SK-N-SH (cell line): ENCODE results near the gene ZNF219. TPM values are rescaled to one million over a fixed set of nuclear protein-coding genes. Genes with fewer than 3 reads are reported as not detected.

Experiments used
- CTCF ChIA-PET: fragments of 300-600, 350-600 bp; formaldehyde crosslinking; extraction: SDS; loops from one replicate; lab custom pipeline; 2021; lab: Yijun Ruan, JAX
- POLR2A ChIA-PET: fragments of 350-600 bp; sonication (Branson Sonifier 250); formaldehyde crosslinking; extraction: SDS; loops from one replicate; lab custom pipeline; 2020; ENCODE audit warnings: antibody characterized with exemption, inconsistent platforms; lab: Yijun Ruan, JAX
- DNase-seq: peaks from one replicate; pipeline ENCODE4 v3.0.0; 2012
- H2AFZ ChIP-seq: fragments of 200-600 bp; sonication (generic); 2 replicates; pipeline ENCODE4 v1.8.1; 2016; ENCODE audit warnings: antibody characterized with exemption, mild to moderate bottlenecking, low read depth
- H3F3A ChIP-seq: fragments of 200-600 bp; sonication (generic); replicated peaks from 2 replicates; pipeline ENCODE3; 2016; ENCODE audit warnings: antibody characterized with exemption, mild to moderate bottlenecking; ENCODE audit not compliant: insufficient read depth
- H3K27ac ChIP-seq, 2 experiments: fragments of 200-500 bp in 1 of 2; fragments of 200-600 bp in 1 of 2; sonication (Bioruptor generic) in 1 of 2; sonication (generic), shearing (Covaris generic) in 1 of 2; 2 replicates each; pipeline versions ENCODE4 v1.5.1 to v1.6.1; 2014 to 2016; ENCODE audit warnings: low read depth in 2 of 2, inconsistent platforms in 1 of 2, low read length in 1 of 2, mild to moderate bottlenecking in 1 of 2, mixed read lengths in 1 of 2
- H3K27me3 ChIP-seq: fragments of 200-600 bp; sonication (generic), shearing (Covaris generic); 2 replicates; pipeline ENCODE4 v1.6.1; 2016; ENCODE audit warnings: mixed run types; ENCODE audit not compliant: insufficient read depth
- H3K36me3 ChIP-seq, 2 experiments: fragments of 200-500 bp in 1 of 2; fragments of 200-600 bp in 1 of 2; sonication (Bioruptor generic) in 1 of 2; sonication (generic) in 1 of 2; replicated peaks in 1 of 2; 2 replicates each; pipeline versions ENCODE3 to v1.5.1; 2014 to 2016; ENCODE audit warnings: low read length in 1 of 2, mild to moderate bottlenecking in 1 of 2; ENCODE audit not compliant: insufficient read depth in 2 of 2, control insufficient read depth in 1 of 2
- H3K4me1 ChIP-seq, 2 experiments: fragments of 200-500 bp in 1 of 2; fragments of 200-600 bp in 1 of 2; sonication (Bioruptor generic) in 1 of 2; sonication (generic), shearing (Covaris generic) in 1 of 2; 2 replicates each; pipeline versions ENCODE4 v1.5.1 to v1.6.1; 2014 to 2016; ENCODE audit warnings: low read depth in 1 of 2, low read length in 1 of 2, mixed run types in 1 of 2; ENCODE audit not compliant: insufficient read depth in 2 of 2, control insufficient read depth in 1 of 2
- H3K4me2 ChIP-seq: fragments of 200-600 bp; sonication (generic), shearing (Covaris generic); 2 replicates; pipeline ENCODE4 v1.6.1; 2017; ENCODE audit warnings: mixed run types
- H3K4me3 ChIP-seq, 2 experiments: fragments of 200-500 bp in 1 of 2; fragments of 200-600 bp in 1 of 2; sonication (Bioruptor generic) in 1 of 2; sonication (generic), shearing (Covaris generic) in 1 of 2; 2 replicates each; pipeline versions ENCODE4 v1.5.1 to v1.8.1; 2014 to 2016; ENCODE audit warnings: low read depth in 2 of 2, inconsistent platforms in 1 of 2, low read length in 1 of 2, mild to moderate bottlenecking in 1 of 2, mixed read lengths in 1 of 2, moderate library complexity in 1 of 2
- H3K79me2 ChIP-seq: fragments of 200-600 bp; sonication (generic); 2 replicates; pipeline ENCODE4 v1.8.1; 2017; ENCODE audit warnings: mild to moderate bottlenecking; ENCODE audit not compliant: insufficient read depth
- H3K9ac ChIP-seq: fragments of 200-600 bp; sonication (generic); 2 replicates; pipeline ENCODE4 v1.6.1; 2017; ENCODE audit warnings: mixed run types
- H3K9me2 ChIP-seq: fragments of 200-600 bp; sonication (generic); 2 replicates; pipeline ENCODE4 v1.6.1; 2017; ENCODE audit warnings: mixed run types
- H3K9me3 ChIP-seq: fragments of 200-600 bp; sonication (generic); 2 replicates; pipeline ENCODE4 v1.6.1; 2017; ENCODE audit warnings: mixed run types, mild to moderate bottlenecking, moderate library complexity
- H4K20me1 ChIP-seq: fragments of 200-600 bp; sonication (generic); 2 replicates; pipeline ENCODE4 v1.6.1; 2017; ENCODE audit warnings: mild to moderate bottlenecking, mixed run types; ENCODE audit not compliant: insufficient read depth
- CHD2 ChIP-seq: fragments of 150-350 bp; IDR thresholded peaks from 2 replicates; pipeline ENCODE4 v1.6.1; 2018; ENCODE audit warnings: low read length; ENCODE audit not compliant: partially characterized antibody
- ELF1 ChIP-seq: IDR thresholded peaks from 2 replicates; pipeline ENCODE4 v1.4.0; 2012
- EZH2phosphoT487 ChIP-seq: fragments of 200-600 bp; sonication (generic); IDR thresholded peaks from 2 replicates; pipeline ENCODE4 v1.6.1; 2017; ENCODE audit warnings: low read depth, mixed run types, mild to moderate bottlenecking, antibody characterized with exemption, moderate library complexity, borderline replicate concordance
- NRF1 ChIP-seq: IDR thresholded peaks from 2 replicates; pipeline ENCODE4 v1.6.1; 2012; ENCODE audit warnings: low read depth, mild to moderate bottlenecking, low read length
- PBX3 ChIP-seq: IDR thresholded peaks from 2 replicates; pipeline ENCODE4; 2012
- RAD21 ChIP-seq: IDR thresholded peaks from 2 replicates; pipeline ENCODE4 v1.6.1; 2012; ENCODE audit warnings: mild to moderate bottlenecking, low read length
- SIN3A ChIP-seq: IDR thresholded peaks from 2 replicates; pipeline ENCODE4 v1.6.1; 2012; ENCODE audit warnings: low read depth, mild to moderate bottlenecking, low read length, moderate library complexity, borderline replicate concordance
- SMC3 ChIP-seq: IDR thresholded peaks from 2 replicates; pipeline ENCODE4 v1.6.1; 2012; ENCODE audit warnings: low read depth, low read length, improper control_type of control experiment
- TEAD4 ChIP-seq: IDR thresholded peaks from 2 replicates; pipeline ENCODE4 v1.4.0; 2012; ENCODE audit warnings: mild to moderate bottlenecking, borderline replicate concordance; ENCODE audit not compliant: insufficient read depth
- WGBS: methylation state at CpG from one replicate; pipeline ENCODE4 v1.1.6; 2017; ENCODE audit warnings: low lambda C conversion rate; 5-methylcytosine and 5-hydroxymethylcytosine counted together
- polyA plus RNA-seq, 3 experiments: library from polyadenylated mRNA; depleted of rRNA; stranded (reverse); fragments of >200 nt; gene quantifications; 2 replicates each; pipeline ENCODE4 v1.2.3, GENCODE V29; 2012
- TF ChIP-seq, protein P1 (sequence below): IDR thresholded peaks from 2 replicates; pipeline ENCODE4 v1.4.0; 2012; ENCODE audit warnings: low read depth, borderline replicate concordance
- TF ChIP-seq, protein P2 (sequence below): IDR thresholded peaks from 2 replicates; pipeline ENCODE4 v1.4.0; 2012; ENCODE audit warnings: low read depth, borderline replicate concordance
- TF ChIP-seq, protein P3 (sequence below): IDR thresholded peaks from 2 replicates; pipeline ENCODE4 v1.6.1; 2012; ENCODE audit warnings: mild to moderate bottlenecking, low read depth, low read length, moderate library complexity

The ZNF219 gene
- polyA plus RNA-seq, 1 of the 3 experiments (the other 2 are of a cell fraction): 24.1 TPM

DNA sequence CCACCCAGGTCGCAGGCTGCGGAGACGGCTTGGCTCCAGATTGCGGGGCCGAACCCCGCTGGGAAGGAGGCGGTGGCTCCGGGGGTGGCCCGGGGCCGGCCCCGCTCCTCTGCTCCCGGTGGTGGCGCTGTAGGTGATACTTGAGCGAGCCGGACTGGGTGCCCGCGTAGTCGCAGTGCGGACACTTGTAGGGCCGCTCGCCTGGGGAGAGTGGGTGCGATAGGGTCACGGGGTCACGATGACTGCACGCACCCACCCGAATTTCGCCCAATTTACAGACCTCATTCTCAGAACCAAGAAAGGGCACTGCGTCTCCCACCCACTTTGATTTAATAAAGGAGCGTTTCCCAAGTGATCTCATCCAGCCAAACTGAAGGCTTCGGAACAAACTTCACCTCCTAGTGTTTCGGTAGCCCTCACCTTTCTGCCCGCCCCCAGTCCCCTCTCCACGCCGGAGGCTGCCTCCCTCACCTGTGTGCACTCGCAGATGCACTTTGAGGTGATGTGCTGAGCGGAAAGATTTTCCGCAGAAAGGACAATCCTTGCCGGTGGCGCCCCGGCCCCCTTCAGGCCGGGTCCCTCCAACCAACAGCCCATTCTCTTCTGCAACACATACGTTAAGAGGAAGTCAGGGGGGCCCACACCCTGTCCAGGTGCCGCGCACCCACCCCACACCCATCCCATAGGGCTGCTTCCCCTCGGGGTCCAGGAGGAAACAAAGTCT, 7.4 kb downstream of the ZNF219 start:
- Histone ChIP-seq H3K27me3 (no peaks in the 10 kb centered on the region), H3K9me3 (no peaks in the 10 kb centered on the region), H2AFZ (no peak overlapping the region), H3K4me2 (no peak overlapping the region), H4K20me1 (peaks cover 14% of the 10 kb centered on the region; the same call in 1 of the 2 replicates), H3K4me3 (no peak overlapping the region), H3K9ac (no peak overlapping the region), H3F3A (peaks cover 56% of the 10 kb centered on the region), H3K9me2 (no peaks in the 10 kb centered on the region), H3K36me3 (peaks cover 27 to 58% of the 10 kb centered on the region in 2 experiments), H3K4me1 (peaks cover 17 to 26% of the 10 kb centered on the region in 2 experiments), H3K79me2 (no peaks in the 10 kb centered on the region), H3K27ac (no peak overlapping the region)
- ChIA-PET POLR2A (no interaction called here), CTCF (interaction anchor here (0.8 to 20.5 kb wide), 25 partner anchors 6 to 89 kb away, joined by 3 to 555 read pairs (median 13); partner anchors contain the start of genes ARHGEF40, NDRG2 and TMEM253)
- DNase-seq: peak; percentile 36
- WGBS: 96% methylated on average over 38 of the region's 45 CpGs
- TF ChIP-seq, protein P1, sequence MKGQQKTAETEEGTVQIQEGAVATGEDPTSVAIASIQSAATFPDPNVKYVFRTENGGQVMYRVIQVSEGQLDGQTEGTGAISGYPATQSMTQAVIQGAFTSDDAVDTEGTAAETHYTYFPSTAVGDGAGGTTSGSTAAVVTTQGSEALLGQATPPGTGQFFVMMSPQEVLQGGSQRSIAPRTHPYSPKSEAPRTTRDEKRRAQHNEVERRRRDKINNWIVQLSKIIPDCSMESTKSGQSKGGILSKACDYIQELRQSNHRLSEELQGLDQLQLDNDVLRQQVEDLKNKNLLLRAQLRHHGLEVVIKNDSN: no peak
- no peak for TF ChIP-seq EZH2phosphoT487
- no peak for TF ChIP-seq NRF1
- no peak for TF ChIP-seq TEAD4
- TF ChIP-seq SIN3A: no peak
- no peak for TF ChIP-seq SMC3
- no peak for TF ChIP-seq PBX3

DNA sequence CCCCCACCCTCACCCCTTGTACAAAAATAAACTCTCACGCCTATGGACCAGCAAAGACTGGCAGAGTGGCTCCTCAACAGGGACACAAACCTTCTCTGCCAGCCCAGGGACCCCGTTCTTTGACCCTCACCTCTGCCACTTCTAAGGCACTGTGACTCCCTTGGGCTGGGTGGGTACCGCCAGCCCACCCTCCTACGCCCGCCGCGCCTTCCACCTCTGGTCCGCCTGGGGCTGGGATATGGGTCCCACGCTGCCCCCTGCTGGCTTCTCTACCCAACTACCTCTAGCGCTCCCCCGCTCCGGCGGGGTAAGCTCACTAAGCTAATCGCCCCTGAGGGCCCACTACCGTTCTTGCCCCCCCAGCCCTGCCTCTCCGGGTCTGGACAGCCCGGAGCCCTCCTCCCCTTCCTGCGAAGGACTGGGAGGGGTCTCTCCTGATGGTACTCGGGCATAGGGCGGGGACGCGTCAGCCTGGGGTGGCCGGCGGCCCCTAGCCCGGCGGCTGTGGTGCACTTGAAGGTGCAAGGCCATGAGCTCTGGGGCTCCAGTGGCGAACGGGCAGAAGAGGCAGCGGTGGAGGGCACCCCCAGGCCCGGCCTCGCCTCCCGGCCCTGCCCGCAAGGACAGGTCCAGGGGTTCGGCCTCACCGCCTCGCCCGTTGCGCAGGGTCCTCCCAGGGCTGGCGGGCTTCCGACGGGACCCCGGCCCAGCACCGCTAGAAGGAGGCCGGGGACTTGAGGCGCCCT, 8.1 kb downstream of the ZNF219 start:
- peak; percentile 87 for DNase-seq
- Histone ChIP-seq H3K4me3 (no peak overlapping the region), H3K36me3 (peaks cover 34 to 66% of the 10 kb centered on the region in 2 experiments), H3K27ac (peak overlapping the region in 1 of 2 experiments; percentile 89; a peak in 2 of 4 replicates), H3K9ac (no peak overlapping the region), H2AFZ (no peak overlapping the region), H3K9me2 (no peaks in the 10 kb centered on the region), H4K20me1 (peaks cover 14% of the 10 kb centered on the region; the same call in 1 of the 2 replicates), H3K79me2 (peaks cover 5% of the 10 kb centered on the region; the same call in 1 of the 2 replicates), H3K9me3 (no peaks in the 10 kb centered on the region), H3F3A (peaks cover 51% of the 10 kb centered on the region), H3K4me2 (no peak overlapping the region), H3K27me3 (no peaks in the 10 kb centered on the region), H3K4me1 (peaks cover 17 to 25% of the 10 kb centered on the region in 2 experiments)
- 90% methylated on average over 23 of the region's 45 CpGs for WGBS
- ChIA-PET CTCF (interaction anchor here (0.8 to 5.8 kb wide), 15 partner anchors 10 to 85 kb away, joined by 3 to 79 read pairs (median 6); partner anchors contain the start of gene ARHGEF40), POLR2A (interaction anchor here (1.4 to 1.6 kb wide), 2 partner anchors 9 to 19 kb away, joined by 3 to 11 read pairs; partner anchors contain the start of gene ARHGEF40)
- TF ChIP-seq, protein P2, sequence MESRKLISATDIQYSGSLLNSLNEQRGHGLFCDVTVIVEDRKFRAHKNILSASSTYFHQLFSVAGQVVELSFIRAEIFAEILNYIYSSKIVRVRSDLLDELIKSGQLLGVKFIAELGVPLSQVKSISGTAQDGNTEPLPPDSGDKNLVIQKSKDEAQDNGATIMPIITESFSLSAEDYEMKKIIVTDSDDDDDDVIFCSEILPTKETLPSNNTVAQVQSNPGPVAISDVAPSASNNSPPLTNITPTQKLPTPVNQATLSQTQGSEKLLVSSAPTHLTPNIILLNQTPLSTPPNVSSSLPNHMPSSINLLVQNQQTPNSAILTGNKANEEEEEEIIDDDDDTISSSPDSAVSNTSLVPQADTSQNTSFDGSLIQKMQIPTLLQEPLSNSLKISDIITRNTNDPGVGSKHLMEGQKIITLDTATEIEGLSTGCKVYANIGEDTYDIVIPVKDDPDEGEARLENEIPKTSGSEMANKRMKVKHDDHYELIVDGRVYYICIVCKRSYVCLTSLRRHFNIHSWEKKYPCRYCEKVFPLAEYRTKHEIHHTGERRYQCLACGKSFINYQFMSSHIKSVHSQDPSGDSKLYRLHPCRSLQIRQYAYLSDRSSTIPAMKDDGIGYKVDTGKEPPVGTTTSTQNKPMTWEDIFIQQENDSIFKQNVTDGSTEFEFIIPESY: peak; percentile 84
- TF ChIP-seq, protein P1: no peak
- TF ChIP-seq, protein P3, sequence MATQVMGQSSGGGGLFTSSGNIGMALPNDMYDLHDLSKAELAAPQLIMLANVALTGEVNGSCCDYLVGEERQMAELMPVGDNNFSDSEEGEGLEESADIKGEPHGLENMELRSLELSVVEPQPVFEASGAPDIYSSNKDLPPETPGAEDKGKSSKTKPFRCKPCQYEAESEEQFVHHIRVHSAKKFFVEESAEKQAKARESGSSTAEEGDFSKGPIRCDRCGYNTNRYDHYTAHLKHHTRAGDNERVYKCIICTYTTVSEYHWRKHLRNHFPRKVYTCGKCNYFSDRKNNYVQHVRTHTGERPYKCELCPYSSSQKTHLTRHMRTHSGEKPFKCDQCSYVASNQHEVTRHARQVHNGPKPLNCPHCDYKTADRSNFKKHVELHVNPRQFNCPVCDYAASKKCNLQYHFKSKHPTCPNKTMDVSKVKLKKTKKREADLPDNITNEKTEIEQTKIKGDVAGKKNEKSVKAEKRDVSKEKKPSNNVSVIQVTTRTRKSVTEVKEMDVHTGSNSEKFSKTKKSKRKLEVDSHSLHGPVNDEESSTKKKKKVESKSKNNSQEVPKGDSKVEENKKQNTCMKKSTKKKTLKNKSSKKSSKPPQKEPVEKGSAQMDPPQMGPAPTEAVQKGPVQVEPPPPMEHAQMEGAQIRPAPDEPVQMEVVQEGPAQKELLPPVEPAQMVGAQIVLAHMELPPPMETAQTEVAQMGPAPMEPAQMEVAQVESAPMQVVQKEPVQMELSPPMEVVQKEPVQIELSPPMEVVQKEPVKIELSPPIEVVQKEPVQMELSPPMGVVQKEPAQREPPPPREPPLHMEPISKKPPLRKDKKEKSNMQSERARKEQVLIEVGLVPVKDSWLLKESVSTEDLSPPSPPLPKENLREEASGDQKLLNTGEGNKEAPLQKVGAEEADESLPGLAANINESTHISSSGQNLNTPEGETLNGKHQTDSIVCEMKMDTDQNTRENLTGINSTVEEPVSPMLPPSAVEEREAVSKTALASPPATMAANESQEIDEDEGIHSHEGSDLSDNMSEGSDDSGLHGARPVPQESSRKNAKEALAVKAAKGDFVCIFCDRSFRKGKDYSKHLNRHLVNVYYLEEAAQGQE: no peak
- TF ChIP-seq CHD2 (no peak), SMC3 (peak; percentile 42), RAD21 (peak; percentile 42), ELF1 (no peak)
